D721Med (cell line): ENCODE data around the gene WRNIP1.

ENCODE experiments used
- DNase-seq: peaks from one replicate; pipeline ENCODE4 v3.0.0; 2011; ENCODE audit warnings: low spot score; ENCODE audit not compliant: insufficient read length
- FAIRE-seq: peaks from 2 replicates; lab custom pipeline; 2011; peaks lifted over from hg19 to GRCh38; lab: Jason Lieb, UNC
- CTCF ChIP-seq: IDR thresholded peaks from 2 replicates; pipeline ENCODE4 v1.5.1; 2012; ENCODE audit warnings: mild to moderate bottlenecking, control low read depth; ENCODE audit not compliant: insufficient read depth; ENCODE audit errors: missing control alignments

WRNIP1 gene

GRCh38 chr6:2733324-2733723, 31.9 kb upstream of the WRNIP1 start:
- DNase-seq = no peak
- no peak for FAIRE-seq
- TF ChIP-seq CTCF = no peak

- DNase-seq = no peak
- FAIRE-seq = no peak
- no peak for TF ChIP-seq CTCF
Measured at GRCh38 chr6:2733736-2734480, 31.3 kb upstream of the WRNIP1 start.

- no peak for TF ChIP-seq CTCF
- DNase-seq = no peak
- no peak for FAIRE-seq
Measured at GRCh38 chr6:2734488-2735166, 30.6 kb upstream of the WRNIP1 start.

- no peak for DNase-seq
- FAIRE-seq = no peak
- no peak for TF ChIP-seq CTCF
Measured at GRCh38 chr6:2737885-2738284, 27.3 kb upstream of the WRNIP1 start.

- TF ChIP-seq CTCF = peak; percentile 86
- no peak for FAIRE-seq
- no peak for DNase-seq
Measured at GRCh38 chr6:2738373-2738979, 26.7 kb upstream of the WRNIP1 start.

GRCh38 chr6:2739335-2739734, 25.9 kb upstream of the WRNIP1 start:
- FAIRE-seq (no peak), DNase-seq (no peak)
- TF ChIP-seq CTCF = no peak
